Keratinocyte (primary cell): Measurements from ENCODE around the gene SMURF1. TPM values are rescaled to one million over a fixed set of nuclear protein-coding genes. Genes with fewer than 3 reads are reported as not detected.

Experiments used
- DNase-seq: peaks from one replicate; pipeline ENCODE4 v3.0.0-alpha.2; 2011; ENCODE audit warnings: low read depth, missing footprints, low spot score
- FAIRE-seq: peaks from 2 replicates; lab custom pipeline; 2011; peaks lifted over from hg19 to GRCh38; lab: Jason Lieb, UNC
- H2AFZ ChIP-seq: 2 replicates; pipeline ENCODE4 v1.6.0; 2012; ENCODE audit warnings: low read length, control low read depth, inconsistent platforms; ENCODE audit not compliant: control insufficient read depth
- H3K27ac ChIP-seq: 2 replicates; pipeline ENCODE4 v1.5.1; 2011; ENCODE audit warnings: low read length; ENCODE audit not compliant: control insufficient read depth, insufficient read depth
- H3K27me3 ChIP-seq: 3 replicates; pipeline ENCODE4 v1.6.0; 2011; ENCODE audit warnings: low read length; ENCODE audit not compliant: control insufficient read depth, insufficient read depth; ENCODE audit errors: extremely low read depth
- H3K36me3 ChIP-seq, 2 experiments: 2 replicates in 1 of 2; 3 replicates in 1 of 2; pipeline ENCODE4 v1.5.1; 2011; ENCODE audit warnings: low read length in 2 of 2, mild to moderate bottlenecking in 1 of 2; ENCODE audit not compliant: control insufficient read depth in 2 of 2, insufficient read depth in 2 of 2; ENCODE audit errors: extremely low read depth in 1 of 2
- H3K4me1 ChIP-seq: 3 replicates; pipeline ENCODE4 v1.5.1; 2011; ENCODE audit warnings: low read length; ENCODE audit not compliant: control insufficient read depth, insufficient read depth; ENCODE audit errors: extremely low read depth
- H3K4me2 ChIP-seq: 3 replicates; pipeline ENCODE4 v1.6.0; 2011; ENCODE audit warnings: low read depth, low read length; ENCODE audit not compliant: control insufficient read depth, insufficient read depth; ENCODE audit errors: extremely low read depth
- H3K4me3 ChIP-seq, 3 experiments: fragments of 200-600 bp in 1 of 3; sonication (generic) in 1 of 3; 2 replicates in 2 of 3; 3 replicates in 1 of 3; pipeline ENCODE4 v1.5.1; 2011 to 2016; ENCODE audit warnings: low read length in 3 of 3, mild to moderate bottlenecking in 3 of 3, control low read depth in 2 of 3, inconsistent platforms in 1 of 3, low read depth in 1 of 3, mixed read lengths in 1 of 3, mixed run types in 1 of 3, moderate library complexity in 1 of 3; ENCODE audit not compliant: control insufficient read depth in 2 of 3, insufficient read depth in 2 of 3; ENCODE audit errors: extremely low read depth in 1 of 3
- H3K79me2 ChIP-seq: 2 replicates; pipeline ENCODE4 v1.6.0; 2012; ENCODE audit warnings: low read length; ENCODE audit not compliant: control insufficient read depth, insufficient read depth
- H3K9ac ChIP-seq: 3 replicates; pipeline ENCODE4 v1.6.0; 2011; ENCODE audit warnings: low read length; ENCODE audit not compliant: control insufficient read depth, insufficient read depth; ENCODE audit errors: extremely low read depth
- H3K9me1 ChIP-seq: 3 replicates; pipeline ENCODE4 v1.6.0; 2011; ENCODE audit warnings: low read length; ENCODE audit not compliant: control insufficient read depth, insufficient read depth; ENCODE audit errors: extremely low read depth
- H3K9me3 ChIP-seq: 2 replicates; pipeline ENCODE4 v1.5.1; 2012; ENCODE audit warnings: low read depth, low read length; ENCODE audit not compliant: control insufficient read depth
- H4K20me1 ChIP-seq: 3 replicates; pipeline ENCODE4 v1.6.0; 2011; ENCODE audit warnings: low read length; ENCODE audit not compliant: control insufficient read depth, insufficient read depth; ENCODE audit errors: extremely low read depth
- EZH2 ChIP-seq: IDR thresholded peaks from one replicate; pipeline ENCODE4 v1.6.1; 2012; ENCODE audit warnings: inconsistent platforms, mild to moderate bottlenecking, low read length, moderate library complexity
- dilution Hi-C: fragments of 300-500 bp; cut with MboI; formaldehyde crosslinking; loops from one replicate; pipeline ENCODE4 v1.7.0; 2020; ENCODE audit warnings: low sequenced_read_pairs; ENCODE audit not compliant: extremely low pct_ligation_motif_present
- polyA plus RNA-seq, 5 experiments: library from polyadenylated mRNA; depleted of rRNA in 3 of 5; stranded (reverse) in 3 of 5; stranded (forward) in 1 of 5; unstranded in 1 of 5; fragments of >200 nt; gene quantifications; 1 replicate in 1 of 5; 2 replicates in 3 of 5; 3 replicates in 1 of 5; pipeline versions ENCODE4 v1.2.1 to v1.2.3, GENCODE V29; 2011 to 2012; ENCODE audit warnings: missing spikeins in 2 of 5, low read depth in 1 of 5, low replicate concordance in 1 of 5
- TF ChIP-seq, protein P1 (sequence below), 3 experiments: IDR thresholded peaks in 1 of 3; conservative IDR thresholded peaks in 1 of 3; optimal IDR thresholded peaks in 1 of 3; 2 replicates in 2 of 3; 3 replicates in 1 of 3; pipeline versions ENCODE3 to v1.5.1; 2011; ENCODE audit warnings: low read length in 3 of 3, mild to moderate bottlenecking in 3 of 3, moderate library complexity in 2 of 3, control low read depth in 1 of 3, inconsistent platforms in 1 of 3; ENCODE audit not compliant: insufficient read depth in 2 of 3; ENCODE audit errors: extremely low read depth in 1 of 3

Gene SMURF1
- polyA plus RNA-seq, 1 donor (not counting 4 experiments of a cell fraction or from before 2014, with no cell fraction given) = 22.2 TPM

DNA sequence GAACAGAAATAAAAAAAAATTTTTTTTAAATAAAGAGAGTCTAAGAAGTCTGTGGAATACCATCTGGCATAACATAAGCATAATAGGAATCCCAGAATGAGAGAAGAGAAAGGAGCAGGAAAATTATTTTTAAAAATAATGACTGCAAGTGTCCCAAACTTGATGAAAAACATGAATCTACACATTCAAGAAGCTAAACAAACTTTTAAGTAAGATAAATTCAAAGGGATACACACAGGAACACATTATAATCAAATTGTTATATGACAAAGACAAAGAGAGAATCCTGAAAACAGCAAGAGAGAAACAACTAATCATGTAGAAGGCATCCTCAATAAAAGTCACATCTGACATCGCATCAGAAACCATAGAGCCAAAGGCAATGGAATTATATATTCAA is 30.9 kb downstream of the SMURF1 start:
- Histone ChIP-seq H3K4me1 (peaks cover 36% of the 10 kb centered on the region), H3K36me3 (no peaks in the 10 kb centered on the region), H4K20me1 (peaks cover 15% of the 10 kb centered on the region), H3K27me3 (no peaks in the 10 kb centered on the region), H3K4me3 (no peak overlapping the region), H3K27ac (no peak overlapping the region), H2AFZ (no peak overlapping the region), H3K9me1 (peaks cover 9% of the 10 kb centered on the region), H3K9me3 (no peaks in the 10 kb centered on the region), H3K9ac (no peak overlapping the region), H3K4me2 (no peak overlapping the region), H3K79me2 (peaks cover 96% of the 10 kb centered on the region)
- FAIRE-seq (no peak), DNase-seq (no peak)
- TF ChIP-seq, protein P1, sequence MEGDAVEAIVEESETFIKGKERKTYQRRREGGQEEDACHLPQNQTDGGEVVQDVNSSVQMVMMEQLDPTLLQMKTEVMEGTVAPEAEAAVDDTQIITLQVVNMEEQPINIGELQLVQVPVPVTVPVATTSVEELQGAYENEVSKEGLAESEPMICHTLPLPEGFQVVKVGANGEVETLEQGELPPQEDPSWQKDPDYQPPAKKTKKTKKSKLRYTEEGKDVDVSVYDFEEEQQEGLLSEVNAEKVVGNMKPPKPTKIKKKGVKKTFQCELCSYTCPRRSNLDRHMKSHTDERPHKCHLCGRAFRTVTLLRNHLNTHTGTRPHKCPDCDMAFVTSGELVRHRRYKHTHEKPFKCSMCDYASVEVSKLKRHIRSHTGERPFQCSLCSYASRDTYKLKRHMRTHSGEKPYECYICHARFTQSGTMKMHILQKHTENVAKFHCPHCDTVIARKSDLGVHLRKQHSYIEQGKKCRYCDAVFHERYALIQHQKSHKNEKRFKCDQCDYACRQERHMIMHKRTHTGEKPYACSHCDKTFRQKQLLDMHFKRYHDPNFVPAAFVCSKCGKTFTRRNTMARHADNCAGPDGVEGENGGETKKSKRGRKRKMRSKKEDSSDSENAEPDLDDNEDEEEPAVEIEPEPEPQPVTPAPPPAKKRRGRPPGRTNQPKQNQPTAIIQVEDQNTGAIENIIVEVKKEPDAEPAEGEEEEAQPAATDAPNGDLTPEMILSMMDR (optimal IDR thresholded peaks at IDR 0.05 in 1 of 3, IDR thresholded peaks at IDR 0.05 in 1 of 3, conservative IDR thresholded peaks at IDR 0.05 in 1 of 3; ENCODE audit: extremely low read depth in 1 of 3, insufficient read depth in 2 of 3, low read length in 3 of 3) = no peak
- TF ChIP-seq EZH2 = no peak
- dilution Hi-C loops = no loop called here

DNA sequence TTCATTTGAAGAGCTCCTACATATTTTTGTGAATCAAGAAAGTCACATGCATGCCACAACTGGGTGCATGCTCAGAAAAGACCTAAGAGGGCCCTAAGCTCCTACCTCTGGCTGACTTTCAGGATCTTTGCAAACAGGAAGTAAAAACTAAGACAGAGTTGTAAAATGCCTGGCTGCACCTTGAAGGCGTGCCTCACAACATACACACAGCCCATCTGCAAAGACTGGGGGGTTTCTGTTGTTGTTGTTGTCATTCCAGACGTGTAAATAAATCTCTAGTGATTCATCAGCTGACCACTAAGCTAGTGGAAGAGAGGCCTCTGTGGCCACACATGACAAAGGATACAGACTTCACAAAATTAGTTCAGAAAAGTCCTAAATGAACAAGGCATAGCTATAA is 31.8 kb downstream of the SMURF1 start:
- Histone ChIP-seq H3K9me3 (no peaks in the 10 kb centered on the region), H2AFZ (no peak overlapping the region), H3K27me3 (no peaks in the 10 kb centered on the region), H4K20me1 (peaks cover 19% of the 10 kb centered on the region), H3K4me1 (peaks cover 45% of the 10 kb centered on the region), H3K9me1 (peaks cover 9% of the 10 kb centered on the region), H3K36me3 (no peaks in the 10 kb centered on the region), H3K4me2 (peak overlapping the region; percentile 18), H3K4me3 (no peak overlapping the region), H3K9ac (no peak overlapping the region), H3K79me2 (peaks cover 97% of the 10 kb centered on the region), H3K27ac (peak overlapping the region; percentile 34)
- DNase-seq = no peak
- TF ChIP-seq, protein P1 (optimal IDR thresholded peaks at IDR 0.05 in 1 of 3, IDR thresholded peaks at IDR 0.05 in 1 of 3, conservative IDR thresholded peaks at IDR 0.05 in 1 of 3; ENCODE audit: extremely low read depth in 1 of 3, insufficient read depth in 2 of 3, low read length in 3 of 3) = no peak
- no peak for TF ChIP-seq EZH2
- FAIRE-seq = peak; percentile 43
- dilution Hi-C loops = no loop called here
